Measurements from ENCODE around the gene BEND2.

Gene BEND2

GRCh38 chrX:18151157-18151556, 69.5 kb downstream of the BEND2 start:
- in situ Hi-C loops (cut with HindIII; ENCODE audit: low pct_ligation_motif_present, low pct_unique_long_range_greater_than_20kb, low sequenced_read_pairs), result no loop called here
- DNase-seq, result no peak

- in situ Hi-C loops (cut with HindIII; ENCODE audit: low pct_ligation_motif_present, low pct_unique_long_range_greater_than_20kb, low sequenced_read_pairs), result no loop called here
- peak; percentile 0 for DNase-seq
Measured at GRCh38 chrX:18149454-18149853, 71.2 kb downstream of the BEND2 start.

GRCh38 chrX:18146954-18147353, 73.7 kb downstream of the BEND2 start:
- in situ Hi-C loops (cut with HindIII; ENCODE audit: low pct_ligation_motif_present, low pct_unique_long_range_greater_than_20kb, low sequenced_read_pairs), result no loop called here
- peak; percentile 13 for DNase-seq

GRCh38 chrX:18146009-18146408, 74.7 kb downstream of the BEND2 start:
- no peak for DNase-seq
- in situ Hi-C loops (cut with HindIII; ENCODE audit: low pct_ligation_motif_present, low pct_unique_long_range_greater_than_20kb, low sequenced_read_pairs), result no loop called here

- DNase-seq, result no peak
- in situ Hi-C loops (cut with HindIII; ENCODE audit: low pct_ligation_motif_present, low pct_unique_long_range_greater_than_20kb, low sequenced_read_pairs), result no loop called here
Measured at GRCh38 chrX:18136816-18137215, 83.9 kb downstream of the BEND2 start.

- in situ Hi-C loops (cut with HindIII; ENCODE audit: low pct_ligation_motif_present, low pct_unique_long_range_greater_than_20kb, low sequenced_read_pairs), result no loop called here
- no peak for DNase-seq
Measured at GRCh38 chrX:18133605-18134004, 87.1 kb downstream of the BEND2 start.

- in situ Hi-C loops (cut with HindIII; ENCODE audit: low pct_ligation_motif_present, low pct_unique_long_range_greater_than_20kb, low sequenced_read_pairs), result no loop called here
Measured at GRCh38 chrX:18129690-18130089, 91.0 kb downstream of the BEND2 start.

GRCh38 chrX:18126971-18127370, 93.7 kb downstream of the BEND2 start:
- in situ Hi-C loops (cut with HindIII; ENCODE audit: low pct_ligation_motif_present, low pct_unique_long_range_greater_than_20kb, low sequenced_read_pairs), result no loop called here
- no peak for DNase-seq

More at GRCh38 chrX:18129690-18130089, 91.0 kb downstream of the BEND2 start:
- no peak for DNase-seq

- in situ Hi-C loops (cut with HindIII; ENCODE audit: low pct_ligation_motif_present, low pct_unique_long_range_greater_than_20kb, low sequenced_read_pairs), result no loop called here
- DNase-seq, result no peak
Measured at GRCh38 chrX:18119856-18120255, 100.8 kb downstream of the BEND2 start.
